BLaER1 (cell line): ENCODE measurements around the gene PLBD2.

Source experiments
- H3K27ac ChIP-seq: shearing (Covaris generic); formaldehyde crosslinking; 2 replicates; pipeline ENCODE4 v1.8.1; 2022
- H3K27me3 ChIP-seq: shearing (Covaris generic); formaldehyde crosslinking; 2 replicates; pipeline ENCODE4 v1.8.1; 2022
- H3K36me3 ChIP-seq: shearing (Covaris generic); formaldehyde crosslinking; 2 replicates; pipeline ENCODE4 v1.8.1; 2022
- H3K4me1 ChIP-seq: shearing (Covaris generic); formaldehyde crosslinking; 2 replicates; pipeline ENCODE4 v1.8.1; 2022
- H3K4me2 ChIP-seq: shearing (Covaris generic); formaldehyde crosslinking; 2 replicates; pipeline ENCODE4 v1.8.1; 2022
- H3K4me3 ChIP-seq: shearing (Covaris generic); formaldehyde crosslinking; 2 replicates; pipeline ENCODE4 v1.8.1; 2022
- H3K9ac ChIP-seq: shearing (Covaris generic); formaldehyde crosslinking; 2 replicates; pipeline ENCODE4 v1.8.1; 2022
- H3K9me3 ChIP-seq: shearing (Covaris generic); formaldehyde crosslinking; 2 replicates; pipeline ENCODE4 v1.8.1; 2022
- H4K20me1 ChIP-seq: shearing (Covaris generic); formaldehyde crosslinking; 2 replicates; pipeline ENCODE4 v1.8.1; 2022
- Cebpa-rat ChIP-seq: shearing (Covaris generic); IDR thresholded peaks from 2 replicates; pipeline ENCODE4 v1.8.1; 2022

PLBD2 gene, protein sequence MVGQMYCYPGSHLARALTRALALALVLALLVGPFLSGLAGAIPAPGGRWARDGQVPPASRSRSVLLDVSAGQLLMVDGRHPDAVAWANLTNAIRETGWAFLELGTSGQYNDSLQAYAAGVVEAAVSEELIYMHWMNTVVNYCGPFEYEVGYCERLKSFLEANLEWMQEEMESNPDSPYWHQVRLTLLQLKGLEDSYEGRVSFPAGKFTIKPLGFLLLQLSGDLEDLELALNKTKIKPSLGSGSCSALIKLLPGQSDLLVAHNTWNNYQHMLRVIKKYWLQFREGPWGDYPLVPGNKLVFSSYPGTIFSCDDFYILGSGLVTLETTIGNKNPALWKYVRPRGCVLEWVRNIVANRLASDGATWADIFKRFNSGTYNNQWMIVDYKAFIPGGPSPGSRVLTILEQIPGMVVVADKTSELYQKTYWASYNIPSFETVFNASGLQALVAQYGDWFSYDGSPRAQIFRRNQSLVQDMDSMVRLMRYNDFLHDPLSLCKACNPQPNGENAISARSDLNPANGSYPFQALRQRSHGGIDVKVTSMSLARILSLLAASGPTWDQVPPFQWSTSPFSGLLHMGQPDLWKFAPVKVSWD

DNA sequence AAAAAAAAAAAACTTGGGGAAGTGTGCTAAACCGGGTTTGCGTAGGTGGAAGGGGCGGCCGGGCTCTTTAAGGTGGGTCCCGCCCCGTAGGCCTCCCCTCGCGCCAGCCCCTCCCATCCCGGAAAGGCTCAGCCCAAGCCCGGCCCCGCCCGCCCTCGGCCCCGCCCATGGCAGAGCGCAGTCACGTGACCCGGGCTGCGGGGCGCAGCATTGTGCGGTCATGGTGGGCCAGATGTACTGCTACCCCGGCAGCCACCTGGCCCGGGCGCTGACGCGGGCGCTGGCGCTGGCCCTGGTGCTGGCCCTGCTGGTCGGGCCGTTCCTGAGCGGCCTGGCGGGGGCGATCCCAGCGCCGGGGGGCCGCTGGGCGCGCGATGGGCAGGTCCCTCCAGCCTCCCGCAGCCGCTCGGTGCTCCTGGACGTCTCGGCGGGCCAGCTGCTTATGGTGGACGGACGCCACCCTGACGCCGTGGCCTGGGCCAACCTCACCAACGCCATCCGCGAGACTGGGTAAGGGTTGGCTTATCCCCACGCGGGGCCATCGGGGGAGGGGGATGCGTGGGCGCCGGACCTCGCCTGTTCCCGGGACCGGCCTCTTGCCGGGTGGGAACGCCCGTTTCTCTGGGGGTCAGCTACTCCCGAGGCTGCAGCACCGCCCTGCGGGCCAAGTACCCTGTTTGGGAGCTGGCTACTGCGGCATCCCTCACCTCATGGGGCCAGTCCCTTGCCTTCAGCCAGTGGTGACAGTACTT, at the start of gene PLBD2:
Gene PLBD2 (plus strand): TSS at position 207 of the 752 bp plus-strand sequence. CDS start 14 bp downstream, at position 221.
- Histone ChIP-seq H3K4me3 (peak within 1 kb of the TSS; percentile 81), H3K27ac (peak within 1 kb of the TSS; percentile 77)
- TF ChIP-seq Cebpa-rat: no peak

DNA sequence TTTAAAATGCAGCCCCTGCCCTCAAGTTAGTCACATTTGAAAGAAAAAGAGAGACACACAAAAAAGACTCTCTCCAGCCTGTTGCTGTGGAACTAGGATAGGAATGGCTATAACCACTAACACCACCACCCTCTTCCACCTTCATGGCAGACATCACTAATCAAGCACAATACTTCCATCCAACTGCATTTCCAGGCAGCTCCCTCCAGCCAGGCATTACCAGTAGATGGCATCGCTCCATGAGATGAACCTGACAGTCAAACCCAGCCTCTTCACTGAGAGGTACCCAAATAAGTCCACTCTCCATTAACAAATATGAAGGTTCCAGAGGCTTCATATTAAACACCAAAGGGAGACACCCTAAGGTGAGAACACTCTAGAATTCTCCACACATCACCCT, 47.9 kb upstream of the PLBD2 start:
- no peak overlapping the region for H3K4me2 ChIP-seq
- H3K27ac ChIP-seq: no peak overlapping the region
- no peaks in the 10 kb centered on the region for H3K27me3 ChIP-seq
- peaks cover 5% of the 10 kb centered on the region; the same call in 1 of the 2 replicates for H3K4me1 ChIP-seq
- H3K9ac ChIP-seq: no peak overlapping the region
- H3K9me3 ChIP-seq: no peaks in the 10 kb centered on the region
- H4K20me1 ChIP-seq: no peaks in the 10 kb centered on the region; the same call in 1 of the 2 replicates
- no peak for TF ChIP-seq Cebpa-rat
- H3K4me3 ChIP-seq: no peak overlapping the region
- H3K36me3 ChIP-seq: peaks cover 37% of the 10 kb centered on the region; the same call in 1 of the 2 replicates

More for the DNA sequence above, at the start of gene PLBD2:
- Histone ChIP-seq H3K9ac (peak within 1 kb of the TSS; percentile 75), H3K9me3 (no peaks in the 10 kb centered on the region), H3K27me3 (no peaks in the 10 kb centered on the region), H3K4me2 (peak within 1 kb of the TSS; percentile 96), H3K4me1 (peaks cover 24% of the 10 kb centered on the region), H4K20me1 (peaks cover 16% of the 10 kb centered on the region), H3K36me3 (no peaks in the 10 kb centered on the region)

DNA sequence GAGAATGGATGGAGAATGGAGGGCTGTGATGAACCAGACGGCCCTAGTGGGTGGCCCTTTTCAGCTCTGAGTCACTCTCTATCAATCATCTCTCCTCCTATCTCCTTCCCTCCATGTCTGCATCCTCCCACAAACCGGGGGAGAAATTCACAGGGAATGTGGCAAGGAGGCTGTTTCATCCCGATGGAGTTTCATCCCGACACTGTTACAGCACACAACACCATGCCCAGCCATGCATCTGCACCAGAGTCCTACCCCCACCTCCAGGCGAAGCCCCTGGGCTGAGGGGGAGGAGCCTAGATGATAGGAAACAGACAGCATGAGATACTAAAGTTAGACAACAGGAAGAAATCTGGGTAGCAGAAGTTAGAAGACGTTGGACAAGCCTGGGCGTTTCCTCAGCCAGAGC, 44.3 kb upstream of the PLBD2 start:
- H3K4me1 ChIP-seq: peaks cover 5% of the 10 kb centered on the region; the same call in 1 of the 2 replicates
- no peak overlapping the region for H3K4me2 ChIP-seq
- no peaks in the 10 kb centered on the region; the same call in 1 of the 2 replicates for H4K20me1 ChIP-seq
- no peak for TF ChIP-seq Cebpa-rat
- no peak overlapping the region for H3K27ac ChIP-seq
- no peaks in the 10 kb centered on the region for H3K9me3 ChIP-seq
- H3K36me3 ChIP-seq: peaks cover 40% of the 10 kb centered on the region; the same call in 1 of the 2 replicates
- no peak overlapping the region for H3K9ac ChIP-seq
- no peak overlapping the region for H3K4me3 ChIP-seq
- H3K27me3 ChIP-seq: no peaks in the 10 kb centered on the region

DNA sequence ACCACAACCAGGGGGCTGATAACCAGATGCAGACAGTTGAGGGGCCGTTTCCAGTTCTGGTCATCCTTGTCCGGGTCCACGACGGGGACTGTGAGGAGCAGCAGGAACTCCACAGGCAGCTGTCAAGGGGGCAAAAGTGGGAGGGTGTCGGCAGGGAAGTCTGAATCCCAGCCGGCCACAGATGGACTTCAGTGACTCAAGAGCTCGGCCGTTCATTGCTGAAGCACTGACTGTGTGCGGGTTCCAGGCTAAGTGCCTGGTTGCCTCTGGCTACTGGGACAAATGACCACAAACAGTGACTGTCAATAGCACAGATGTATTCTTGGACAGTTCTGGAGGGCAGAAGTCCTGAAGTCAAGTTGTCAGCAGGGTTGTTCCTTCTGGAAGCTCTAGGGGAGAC, 43.0 kb upstream of the PLBD2 start:
- peaks cover 34% of the 10 kb centered on the region; the same call in 1 of the 2 replicates for H3K36me3 ChIP-seq
- H3K4me1 ChIP-seq: peaks cover 5% of the 10 kb centered on the region; the same call in 1 of the 2 replicates
- H4K20me1 ChIP-seq: no peaks in the 10 kb centered on the region; the same call in 1 of the 2 replicates
- TF ChIP-seq Cebpa-rat: no peak
- no peak overlapping the region for H3K9ac ChIP-seq
- H3K4me3 ChIP-seq: no peak overlapping the region
- H3K9me3 ChIP-seq: no peaks in the 10 kb centered on the region
- H3K27me3 ChIP-seq: no peaks in the 10 kb centered on the region
- no peak overlapping the region for H3K4me2 ChIP-seq
- no peak overlapping the region for H3K27ac ChIP-seq

DNA sequence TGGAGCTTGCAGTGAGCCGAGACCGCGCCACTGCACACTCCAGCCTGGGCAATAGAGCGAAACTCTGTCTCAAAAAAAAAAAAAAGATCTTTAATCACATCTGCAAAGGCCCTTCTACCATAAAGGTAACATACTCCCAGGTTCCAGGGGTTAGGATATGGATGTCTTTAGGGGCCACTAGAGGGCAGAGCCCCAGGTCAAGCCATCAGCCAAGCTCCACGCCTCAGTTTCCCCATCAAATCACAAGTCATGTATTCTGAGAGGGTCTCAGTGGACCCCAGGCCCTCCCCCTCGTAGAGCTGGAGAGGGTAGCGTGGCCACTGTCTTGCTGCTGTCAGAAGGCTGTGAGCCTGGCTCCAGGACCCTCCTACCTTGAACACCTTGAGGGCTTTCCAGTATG, 42.2 kb upstream of the PLBD2 start:
- Histone ChIP-seq H3K27ac (no peak overlapping the region), H3K4me2 (no peak overlapping the region), H3K4me1 (peaks cover 5% of the 10 kb centered on the region; the same call in 1 of the 2 replicates), H3K9ac (no peak overlapping the region), H3K36me3 (peaks cover 35% of the 10 kb centered on the region; the same call in 1 of the 2 replicates), H4K20me1 (no peaks in the 10 kb centered on the region; the same call in 1 of the 2 replicates), H3K9me3 (peaks cover 5% of the 10 kb centered on the region; the same call in 1 of the 2 replicates), H3K4me3 (no peak overlapping the region), H3K27me3 (no peaks in the 10 kb centered on the region)
- TF ChIP-seq Cebpa-rat: no peak

DNA sequence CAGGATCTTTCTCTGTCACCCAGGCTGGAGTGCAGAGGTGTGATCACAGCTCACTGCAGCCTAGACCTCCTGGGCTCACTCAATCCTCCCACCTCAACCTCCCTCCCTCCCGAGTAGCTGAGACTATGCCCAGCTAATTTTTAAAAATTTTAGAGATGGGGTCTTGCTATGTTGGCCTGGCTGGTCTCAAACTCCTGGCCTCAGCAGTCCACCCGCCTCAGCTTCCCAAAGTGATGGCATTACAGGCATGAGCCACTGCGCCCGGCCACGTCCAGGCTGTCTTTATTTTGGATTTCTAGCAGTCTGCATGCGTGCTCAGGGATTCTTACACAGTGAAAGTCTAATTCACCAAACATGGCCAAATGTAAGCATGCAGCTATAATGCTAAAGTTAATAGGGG, 41.3 kb upstream of the PLBD2 start:
- peaks cover 8% of the 10 kb centered on the region; the same call in 1 of the 2 replicates for H3K9me3 ChIP-seq
- H3K36me3 ChIP-seq: peaks cover 39% of the 10 kb centered on the region; the same call in 1 of the 2 replicates
- peaks cover 5% of the 10 kb centered on the region; the same call in 1 of the 2 replicates for H3K4me1 ChIP-seq
- no peak for TF ChIP-seq Cebpa-rat
- H3K4me2 ChIP-seq: no peak overlapping the region
- H4K20me1 ChIP-seq: no peaks in the 10 kb centered on the region; the same call in 1 of the 2 replicates
- no peak overlapping the region for H3K27ac ChIP-seq
- no peak overlapping the region for H3K4me3 ChIP-seq
- no peaks in the 10 kb centered on the region for H3K27me3 ChIP-seq
- no peak overlapping the region for H3K9ac ChIP-seq

DNA sequence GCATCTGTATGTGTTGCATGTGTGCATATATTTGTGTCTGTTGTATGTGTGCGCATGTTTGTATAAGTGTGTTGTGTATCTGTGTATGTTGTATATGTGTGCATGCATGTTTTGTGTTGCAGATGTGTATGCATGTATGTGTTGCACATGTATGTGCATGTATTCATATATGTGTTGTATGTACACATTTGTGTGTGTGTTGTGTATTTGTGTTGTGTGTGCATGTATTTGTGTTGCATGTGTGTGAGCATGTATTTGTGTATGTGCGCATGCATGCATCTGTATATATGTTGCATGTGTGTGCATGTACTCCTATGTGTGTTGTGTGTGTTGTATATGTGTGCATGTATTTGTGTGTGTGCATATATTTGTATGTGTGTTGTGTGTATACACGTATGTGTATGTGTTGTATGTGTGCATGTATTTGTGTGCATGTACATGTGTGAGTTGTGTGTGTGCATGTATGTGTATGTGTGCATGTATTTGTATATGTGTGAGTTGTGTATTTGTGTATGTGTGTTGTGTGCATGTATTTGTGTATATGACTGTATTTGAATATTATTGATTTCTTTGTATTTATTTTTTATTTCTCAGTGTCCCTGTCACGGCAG, 40.2 kb upstream of the PLBD2 start:
- no peaks in the 10 kb centered on the region for H3K27me3 ChIP-seq
- H3K27ac ChIP-seq: no peak overlapping the region
- TF ChIP-seq Cebpa-rat: no peak
- no peak overlapping the region for H3K4me2 ChIP-seq
- no peaks in the 10 kb centered on the region; the same call in 1 of the 2 replicates for H4K20me1 ChIP-seq
- H3K4me3 ChIP-seq: no peak overlapping the region
- peaks cover 5% of the 10 kb centered on the region; the same call in 1 of the 2 replicates for H3K4me1 ChIP-seq
- no peak overlapping the region for H3K9ac ChIP-seq
- peaks cover 8% of the 10 kb centered on the region; the same call in 1 of the 2 replicates for H3K9me3 ChIP-seq
- H3K36me3 ChIP-seq: peaks cover 45% of the 10 kb centered on the region; the same call in 1 of the 2 replicates

DNA sequence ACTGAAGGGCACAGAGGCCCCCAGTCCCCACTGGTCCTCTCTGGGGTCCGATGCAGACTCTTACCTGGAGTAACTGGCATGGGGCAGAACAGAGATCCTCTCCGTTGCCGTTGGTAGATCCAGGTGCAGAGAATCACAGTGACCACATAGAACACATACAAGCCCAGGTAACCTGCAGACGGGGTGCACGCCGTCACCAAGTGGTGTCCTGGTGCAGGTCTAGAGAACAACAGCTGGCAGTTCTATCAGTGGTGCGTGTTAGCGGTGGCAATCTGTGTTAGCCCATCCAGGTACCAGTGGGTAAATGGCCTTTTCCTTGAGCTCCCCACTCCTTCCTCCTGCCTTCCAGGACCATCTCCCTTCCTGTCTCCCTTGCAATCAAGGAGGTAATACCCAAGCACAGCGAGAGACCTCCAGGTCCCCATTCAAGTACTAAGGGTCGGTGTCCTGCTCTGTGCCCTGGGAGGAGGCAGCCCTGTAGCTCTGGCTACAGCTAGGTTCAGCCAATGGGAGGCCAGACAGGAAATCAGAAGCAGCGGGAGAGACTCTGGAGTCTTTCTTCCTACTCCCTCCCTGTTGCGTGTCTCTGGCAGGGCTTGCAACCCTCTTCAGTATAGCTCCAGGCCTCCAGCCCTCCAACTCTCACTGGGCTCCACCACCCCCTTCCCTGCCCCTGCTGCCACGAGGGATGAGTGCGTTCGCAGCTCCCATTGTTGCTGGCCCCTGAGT, 39.3 kb upstream of the PLBD2 start:
- Histone ChIP-seq H3K4me2 (no peak overlapping the region), H3K4me3 (no peak overlapping the region), H3K27me3 (no peaks in the 10 kb centered on the region), H3K9ac (no peak overlapping the region), H3K27ac (no peak overlapping the region), H4K20me1 (no peaks in the 10 kb centered on the region; the same call in 1 of the 2 replicates), H3K4me1 (peaks cover 5% of the 10 kb centered on the region; the same call in 1 of the 2 replicates), H3K9me3 (peaks cover 8% of the 10 kb centered on the region; the same call in 1 of the 2 replicates), H3K36me3 (peaks cover 45% of the 10 kb centered on the region; the same call in 1 of the 2 replicates)
- TF ChIP-seq Cebpa-rat: no peak
